SU-DHL-6 (cell line): ENCODE data around the gene MDFI.

Source experiments
- H2AFZ ChIP-seq: fragments of 200-600 bp; sonication (generic); 2 replicates; pipeline ENCODE4 v1.6.1; 2014; ENCODE audit warnings: low read depth, mild to moderate bottlenecking, moderate library complexity, mixed read lengths, antibody characterized with exemption, low read length; ENCODE audit not compliant: severe bottlenecking
- H3F3A ChIP-seq: fragments of 200-600 bp; shearing (Covaris generic); 2 replicates; pipeline ENCODE4 v1.6.0; 2016; ENCODE audit warnings: antibody characterized with exemption, mild to moderate bottlenecking; ENCODE audit not compliant: insufficient read depth
- H3K27ac ChIP-seq: fragments of 200-600 bp; sonication (generic); 2 replicates; pipeline ENCODE4 v1.5.1; 2016; ENCODE audit warnings: low read depth, mild to moderate bottlenecking, low read length, moderate library complexity, mixed read lengths
- H3K27me3 ChIP-seq: fragments of 200-600 bp; sonication (generic), shearing (Covaris generic); 2 replicates; pipeline ENCODE4 v1.6.0; 2014; ENCODE audit warnings: mild to moderate bottlenecking, low read length
- H3K36me3 ChIP-seq: fragments of 200-600 bp; sonication (generic); 2 replicates; pipeline ENCODE4 v1.6.1; 2014; ENCODE audit warnings: mild to moderate bottlenecking, low read length, mixed read lengths
- H3K4me2 ChIP-seq: fragments of 300-600, 200-600 bp; shearing (Covaris generic), sonication (generic); 2 replicates; pipeline ENCODE4 v1.6.0; 2014; ENCODE audit warnings: low read length, low read depth, mild to moderate bottlenecking; ENCODE audit not compliant: poor library complexity, severe bottlenecking
- H3K4me3 ChIP-seq: fragments of 200-600 bp; sonication (generic); 2 replicates; pipeline ENCODE4 v1.5.1; 2014; ENCODE audit warnings: antibody characterized with exemption, low read length, mild to moderate bottlenecking, mixed read lengths; ENCODE audit not compliant: insufficient read depth, poor library complexity, severe bottlenecking
- H3K79me2 ChIP-seq: fragments of 200-600 bp; sonication (generic); 2 replicates; pipeline ENCODE4 v1.6.1; 2014; ENCODE audit warnings: mild to moderate bottlenecking, low read length, moderate library complexity; ENCODE audit not compliant: insufficient read depth
- H3K9ac ChIP-seq: fragments of 200-600 bp; sonication (generic); 2 replicates; pipeline ENCODE4 v1.7.0; 2014; ENCODE audit warnings: mild to moderate bottlenecking, low read length
- H3K9me2 ChIP-seq: fragments of 200-600 bp; sonication (generic); replicated peaks from 2 replicates; pipeline ENCODE4 v1.6.1; 2014; ENCODE audit warnings: low read length; ENCODE audit not compliant: insufficient read depth
- H3K9me3 ChIP-seq: fragments of 200-600 bp; sonication (generic); 2 replicates; pipeline ENCODE4 v1.6.1; 2014; ENCODE audit warnings: low read length, mixed read lengths; ENCODE audit not compliant: insufficient read depth
- H4K20me1 ChIP-seq: fragments of 200-600 bp; sonication (generic); 2 replicates; pipeline ENCODE4 v1.6.1; 2014; ENCODE audit warnings: low read depth, mild to moderate bottlenecking, antibody characterized with exemption, low read length, moderate library complexity, mixed read lengths
- CTCF ChIP-seq: fragments of 200-600 bp; sonication (generic); IDR thresholded peaks from one replicate; pipeline ENCODE4 v1.5.1; 2017; ENCODE audit warnings: antibody characterized with exemption, mild to moderate bottlenecking, low read length, moderate library complexity; ENCODE audit not compliant: insufficient read depth, poor library complexity, severe bottlenecking
- EZH2phosphoT487 ChIP-seq: fragments of 200-600 bp; sonication (generic), shearing (Covaris generic); conservative IDR thresholded peaks from 2 replicates; pipeline ENCODE4 v1.6.1; 2018; ENCODE audit warnings: mild to moderate bottlenecking, antibody characterized with exemption, low read length, moderate library complexity, mixed read lengths

The MDFI gene

GRCh38 chr6:41684311-41685180 is 46.3 kb downstream of the MDFI start:
- no peaks in the 10 kb centered on the region for H3K27me3 ChIP-seq
- H3K36me3 ChIP-seq = no peaks in the 10 kb centered on the region
- H3K9me2 ChIP-seq = no peaks in the 10 kb centered on the region
- H3K79me2 ChIP-seq = no peaks in the 10 kb centered on the region
- TF ChIP-seq CTCF (no peak), EZH2phosphoT487 (no peak)
- no peak overlapping the region for H3K9ac ChIP-seq
- no peak overlapping the region for H3K4me2 ChIP-seq
- peaks cover 18% of the 10 kb centered on the region for H3F3A ChIP-seq
- no peak overlapping the region for H3K27ac ChIP-seq
- H3K9me3 ChIP-seq = no peaks in the 10 kb centered on the region
- no peak overlapping the region for H2AFZ ChIP-seq
- H3K4me3 ChIP-seq = no peak overlapping the region
- no peaks in the 10 kb centered on the region; the same call in 1 of the 2 replicates for H4K20me1 ChIP-seq

GRCh38 chr6:41685641-41686380 is 47.5 kb downstream of the MDFI start:
- peaks cover 18% of the 10 kb centered on the region for H3F3A ChIP-seq
- H3K79me2 ChIP-seq = no peaks in the 10 kb centered on the region
- no peak overlapping the region for H3K4me3 ChIP-seq
- H3K9me2 ChIP-seq = no peaks in the 10 kb centered on the region
- H3K27ac ChIP-seq = no peak overlapping the region
- H3K9ac ChIP-seq = no peak overlapping the region
- no peak overlapping the region for H3K4me2 ChIP-seq
- no peaks in the 10 kb centered on the region; the same call in 1 of the 2 replicates for H4K20me1 ChIP-seq
- no peaks in the 10 kb centered on the region for H3K9me3 ChIP-seq
- H3K27me3 ChIP-seq = no peaks in the 10 kb centered on the region
- no peaks in the 10 kb centered on the region for H3K36me3 ChIP-seq
- H2AFZ ChIP-seq = no peak overlapping the region
- no peak for TF ChIP-seq CTCF
- TF ChIP-seq EZH2phosphoT487 = no peak

GRCh38 chr6:41687501-41688175 is 49.4 kb downstream of the MDFI start:
- Histone ChIP-seq H3K4me3 (no peak overlapping the region), H4K20me1 (no peaks in the 10 kb centered on the region; the same call in 1 of the 2 replicates), H3K9me3 (no peaks in the 10 kb centered on the region), H3K27me3 (no peaks in the 10 kb centered on the region), H3K36me3 (no peaks in the 10 kb centered on the region), H3K4me2 (no peak overlapping the region), H3F3A (peaks cover 15% of the 10 kb centered on the region), H3K9ac (no peak overlapping the region), H3K27ac (no peak overlapping the region), H2AFZ (no peak overlapping the region), H3K79me2 (peaks cover 9% of the 10 kb centered on the region; the same call in 1 of the 2 replicates), H3K9me2 (no peaks in the 10 kb centered on the region)
- no peak for TF ChIP-seq CTCF
- no peak for TF ChIP-seq EZH2phosphoT487
